ENCODE data around the gene TIMM50.
A peak's percentile ranks its signal among the peaks of the same experiment; 100 is the strongest.
"Not testable (repeated sequence)": the region's sequence is repeated elsewhere in the genome, so short reads cannot be mapped to it uniquely, and the experiment has no call there.

The TIMM50 gene

DNA sequence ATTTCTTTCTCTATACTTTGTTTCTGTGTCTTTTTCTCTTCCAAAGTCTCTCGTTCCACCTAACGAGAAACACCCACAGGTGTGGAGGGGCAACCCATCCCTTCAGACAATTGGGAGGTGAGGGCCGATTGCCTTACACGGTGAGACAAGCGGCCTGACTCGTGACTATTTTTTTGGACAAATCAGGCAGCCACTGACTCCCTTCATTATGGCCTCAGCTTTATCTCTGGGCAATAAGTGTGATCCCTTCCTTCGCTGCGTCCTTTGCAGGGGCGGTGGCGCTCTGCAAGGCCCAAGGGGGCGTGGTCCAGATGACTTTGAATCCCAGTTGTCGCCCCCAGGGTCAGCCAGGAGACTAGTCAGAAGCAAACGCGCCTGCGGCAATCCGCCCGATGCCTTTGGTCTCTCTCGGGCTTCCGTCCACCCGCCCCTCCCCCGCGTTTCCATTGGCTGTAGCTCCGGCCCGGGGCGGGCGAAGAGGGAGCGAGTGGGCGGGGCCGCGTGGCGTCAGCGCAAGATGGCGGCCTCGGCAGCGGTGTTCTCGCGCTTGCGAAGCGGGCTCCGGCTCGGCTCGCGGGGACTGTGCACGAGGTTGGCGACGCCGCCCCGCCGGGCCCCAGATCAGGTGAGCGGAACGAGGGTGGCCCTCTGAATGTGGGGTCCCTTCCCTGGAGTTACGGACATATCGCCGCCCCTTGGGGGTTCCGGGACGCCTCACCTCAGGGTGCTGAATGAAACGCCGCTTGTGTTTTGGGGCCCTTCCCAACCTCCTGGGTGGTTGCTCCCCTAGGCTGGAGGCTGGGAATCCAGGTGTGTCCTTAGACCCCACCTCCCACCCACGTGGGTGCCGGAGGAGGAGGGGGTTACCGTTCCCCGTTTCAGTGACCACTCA lies at the start of gene TIMM50:
Gene TIMM50, plus strand, starts transcription at position 502 of the 892 bp plus-strand sequence. Its CDS starts 16 bp downstream, at position 518.
- DNase-seq = peak; percentile 96

DNA sequence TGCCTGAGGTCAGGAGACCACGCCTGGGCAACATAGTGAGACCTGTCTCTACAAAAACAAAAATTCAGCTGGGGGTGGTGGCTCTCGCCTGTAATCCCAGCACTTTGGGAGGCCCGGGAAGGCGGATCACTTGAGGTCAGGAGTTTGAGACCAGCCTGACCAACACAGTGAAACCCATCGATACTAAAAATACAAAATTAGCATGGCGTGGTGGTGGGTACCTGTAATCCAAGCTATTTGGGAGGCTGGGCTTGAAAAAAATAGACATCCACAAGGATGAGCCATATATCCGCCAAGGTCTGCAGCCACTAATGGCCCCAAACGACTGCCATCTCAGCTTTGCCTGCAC lies 48.0 kb upstream of the TIMM50 start:
- no peak for DNase-seq

DNA sequence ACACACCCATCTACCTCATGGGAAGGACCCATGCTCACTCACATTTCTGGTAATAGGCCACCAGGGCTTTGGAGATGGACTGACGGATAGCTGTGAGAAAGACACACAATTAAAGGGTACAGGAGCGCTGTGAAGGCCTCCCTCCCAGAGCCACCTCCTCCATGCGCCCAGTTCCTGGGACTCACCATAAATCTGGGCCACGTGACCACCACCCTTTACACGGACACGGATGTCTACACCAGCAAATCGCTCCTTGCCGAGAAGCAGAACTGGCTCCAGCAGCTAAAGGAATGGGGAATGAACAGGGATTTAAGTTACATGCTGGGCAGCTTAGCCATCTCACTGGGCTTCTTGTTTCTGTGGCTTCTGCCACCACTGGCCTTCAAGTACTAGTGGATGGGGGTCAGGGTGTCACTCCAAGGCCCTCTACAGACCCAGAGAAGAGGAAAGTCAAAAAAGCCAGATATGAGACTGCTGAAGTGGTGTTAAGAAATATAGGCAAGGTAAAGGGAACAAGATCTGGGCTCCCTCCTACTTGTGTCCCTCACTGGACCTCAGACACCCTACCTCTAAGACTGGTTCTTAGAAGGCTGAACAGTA lies 47.1 kb upstream of the TIMM50 start:
- no peak for DNase-seq

GRCh38 chr19:39434123-39435076 lies 46.2 kb upstream of the TIMM50 start:
- no peak for DNase-seq

DNA sequence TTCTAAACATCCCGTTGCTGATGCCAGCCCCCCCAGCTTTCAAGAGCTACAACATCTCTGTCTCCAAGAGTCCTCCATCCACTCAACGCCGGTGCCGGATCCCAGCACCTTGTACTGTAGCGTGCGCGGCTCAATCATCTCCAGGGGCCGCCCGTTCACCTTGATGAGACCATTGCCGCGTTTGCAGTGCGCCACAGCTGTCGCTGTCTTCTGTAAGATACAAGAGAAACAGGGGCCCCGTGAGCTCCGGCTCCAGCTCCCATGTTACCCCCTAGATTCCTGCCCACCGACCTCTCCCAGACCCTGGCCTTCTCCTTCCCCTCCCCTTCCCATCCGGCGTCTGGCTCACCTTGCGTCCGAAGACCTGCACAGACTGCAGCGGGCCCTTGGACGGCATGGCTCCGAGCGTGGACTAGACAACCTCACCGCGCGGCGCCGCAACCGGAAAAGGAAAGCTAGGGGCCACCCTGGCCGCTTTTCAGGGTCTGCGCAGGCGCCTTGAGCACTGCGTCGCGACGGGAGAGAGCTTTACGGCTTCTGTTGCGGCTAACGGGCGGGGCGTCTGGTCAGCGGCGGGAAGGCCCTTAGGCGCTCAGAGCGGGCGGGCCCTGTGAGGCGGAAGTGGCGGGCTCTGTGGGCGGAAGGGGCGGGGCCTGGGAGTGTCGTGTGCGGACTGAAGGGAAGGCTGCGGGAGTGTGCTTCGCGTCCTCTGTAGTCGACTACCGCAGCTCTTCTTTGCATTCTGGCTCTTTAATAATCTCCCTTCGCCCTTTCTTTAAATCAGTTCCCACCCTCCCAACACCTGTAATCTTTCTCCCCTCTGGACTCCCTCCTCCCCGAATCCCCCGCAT lies 44.9 kb upstream of the TIMM50 start, which contains the start of gene RPS16:
Gene RPS16, minus strand, starts transcription at position 451 of the 851 bp plus-strand sequence. Its CDS starts 54 bp downstream, at position 397.
- peak; percentile 98 for DNase-seq

- DNase-seq = no peak
Observed at GRCh38 chr19:39436350-39436716, 44.3 kb upstream of the TIMM50 start.

DNA sequence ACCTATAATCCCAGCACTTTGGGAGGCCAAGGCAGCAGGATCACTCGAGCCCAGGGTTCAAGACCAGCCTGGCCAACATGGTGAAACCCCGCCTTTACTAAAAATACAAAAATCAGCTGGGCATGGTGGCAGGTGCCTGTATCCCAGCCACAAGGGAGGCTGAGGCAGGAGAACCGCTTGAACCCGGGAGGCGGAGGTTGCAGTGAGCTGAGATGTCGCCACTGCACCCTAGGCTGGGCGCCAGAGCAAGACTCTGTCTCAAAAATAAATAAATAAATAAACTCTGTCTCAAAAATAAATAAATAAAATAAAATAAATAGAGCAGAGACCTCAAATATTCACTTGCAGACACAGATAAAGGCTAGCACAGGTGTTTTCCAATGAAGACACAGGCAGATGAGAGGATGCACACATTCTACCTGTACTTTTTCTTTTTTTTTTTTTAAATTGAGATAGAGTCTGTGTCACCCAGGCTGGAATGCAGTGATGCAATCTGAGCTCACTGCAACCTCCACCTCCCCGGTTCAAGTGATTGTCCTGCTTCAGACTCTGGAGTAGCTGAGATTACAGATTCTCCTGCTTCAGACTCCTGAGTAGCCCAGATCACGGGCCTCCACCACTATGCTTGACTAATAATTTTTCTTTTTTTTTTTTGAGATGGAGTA lies 42.2 kb upstream of the TIMM50 start:
- no peak for DNase-seq

GRCh38 chr19:39444598-39445195 lies 35.9 kb upstream of the TIMM50 start:
- DNase-seq = no peak

DNA sequence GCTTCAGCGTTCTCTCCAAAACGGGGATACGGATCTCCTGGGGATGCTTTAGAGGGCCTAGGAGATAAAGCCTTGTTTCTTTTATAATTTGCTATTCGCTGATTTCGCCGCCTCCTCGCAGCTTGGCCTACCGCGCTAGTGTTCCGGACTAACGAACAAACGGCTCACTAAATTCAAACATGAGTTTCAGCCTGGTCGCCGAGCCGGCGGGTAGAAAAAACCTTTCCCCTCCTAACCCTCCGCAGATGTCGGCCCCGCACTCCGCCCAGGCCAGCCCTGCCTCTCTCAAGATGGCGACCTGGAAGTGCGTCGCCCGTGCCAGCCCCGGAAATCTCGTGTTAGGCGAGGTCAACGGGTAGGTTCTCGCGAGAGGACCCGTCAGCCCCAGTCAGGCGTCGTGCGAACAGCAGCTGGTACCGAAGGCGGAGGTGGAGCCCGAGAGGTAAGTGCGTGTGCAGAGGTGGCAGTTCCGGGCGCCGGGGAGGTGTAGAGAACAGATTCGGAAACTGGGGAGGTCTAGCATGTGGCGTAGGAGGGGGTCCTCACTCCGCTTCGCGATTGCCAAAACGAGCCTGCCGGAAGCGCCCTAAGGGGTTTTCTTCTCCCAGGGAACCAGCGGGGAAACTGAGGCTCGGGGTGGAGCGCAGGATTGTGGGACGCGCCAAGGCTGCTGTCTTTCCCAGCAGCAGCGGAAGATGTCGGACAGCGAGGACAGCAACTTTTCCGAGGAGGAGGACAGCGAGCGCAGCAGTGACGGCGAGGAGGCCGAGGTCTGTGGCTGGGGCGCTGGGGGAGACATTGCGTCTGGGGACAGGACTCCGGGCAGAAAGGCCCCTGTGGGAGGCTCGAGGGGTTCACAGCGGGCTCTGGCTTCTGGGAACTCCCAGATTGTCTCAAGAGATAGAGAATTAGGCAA lies 35.2 kb upstream of the TIMM50 start, which contains the start of gene SUPT5H:
Gene SUPT5H, plus strand, starts transcription at position 387 of the 916 bp plus-strand sequence. Its CDS starts 309 bp downstream, at position 696.
- DNase-seq = peak; percentile 98

GRCh38 chr19:39446365-39447084 lies 34.1 kb upstream of the TIMM50 start:
- no peak for DNase-seq

GRCh38 chr19:39448271-39448670 lies 32.4 kb upstream of the TIMM50 start:
- no peak for DNase-seq

DNA sequence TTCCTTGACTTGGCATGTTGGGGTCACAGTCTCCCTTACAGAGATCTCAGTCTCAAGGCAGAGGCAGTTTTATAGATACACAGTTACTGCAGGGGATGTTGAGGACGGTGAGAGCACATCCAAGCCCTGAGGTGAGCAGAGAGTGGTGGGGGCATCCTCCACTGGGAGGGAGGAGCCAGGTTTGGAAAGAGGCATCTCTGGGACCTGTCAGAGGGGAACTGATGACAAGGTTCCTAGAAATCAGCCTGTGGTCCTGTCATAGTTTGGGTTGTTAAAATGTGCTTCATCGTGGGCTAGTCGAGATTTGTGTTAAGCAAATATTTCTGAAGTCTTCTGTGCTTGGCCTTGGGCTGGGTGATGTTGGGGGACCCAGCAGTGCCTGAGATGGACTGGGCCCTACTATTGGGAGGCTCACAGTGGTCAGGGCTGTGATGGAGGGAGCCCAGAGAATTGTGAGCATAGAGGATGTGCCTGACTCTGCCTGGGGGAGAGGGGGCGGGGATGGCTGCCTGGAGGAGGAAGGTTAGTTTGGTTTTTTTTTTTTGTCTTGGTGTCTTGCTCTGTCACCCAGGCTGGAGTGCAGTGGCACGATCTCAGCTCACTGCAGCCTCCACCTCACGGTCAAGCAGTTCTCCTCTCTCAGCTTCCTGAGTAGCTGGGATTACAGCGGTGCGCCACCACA lies 31.4 kb upstream of the TIMM50 start:
- no peak for DNase-seq

DNA sequence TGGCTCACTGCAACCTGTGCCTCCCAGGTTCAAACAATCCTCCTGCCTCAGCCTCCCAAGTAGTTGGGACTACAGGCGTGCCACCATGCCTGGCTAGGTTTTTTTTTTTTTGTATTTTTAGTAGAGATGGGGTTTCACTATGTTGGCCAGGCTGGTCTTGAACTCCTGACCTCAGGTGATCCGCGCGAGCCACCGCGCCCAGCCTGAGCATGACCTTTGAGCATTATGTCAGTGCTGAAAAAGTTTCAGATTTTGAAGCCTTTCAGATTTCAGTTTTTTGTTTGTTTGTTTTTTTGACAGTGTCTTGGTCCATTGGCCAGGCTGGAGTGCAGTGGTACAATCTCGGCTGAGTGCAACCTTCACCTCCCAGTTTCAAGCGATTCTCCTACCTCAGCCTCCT lies 29.4 kb upstream of the TIMM50 start:
- DNase-seq = not testable (repeated sequence)

DNA sequence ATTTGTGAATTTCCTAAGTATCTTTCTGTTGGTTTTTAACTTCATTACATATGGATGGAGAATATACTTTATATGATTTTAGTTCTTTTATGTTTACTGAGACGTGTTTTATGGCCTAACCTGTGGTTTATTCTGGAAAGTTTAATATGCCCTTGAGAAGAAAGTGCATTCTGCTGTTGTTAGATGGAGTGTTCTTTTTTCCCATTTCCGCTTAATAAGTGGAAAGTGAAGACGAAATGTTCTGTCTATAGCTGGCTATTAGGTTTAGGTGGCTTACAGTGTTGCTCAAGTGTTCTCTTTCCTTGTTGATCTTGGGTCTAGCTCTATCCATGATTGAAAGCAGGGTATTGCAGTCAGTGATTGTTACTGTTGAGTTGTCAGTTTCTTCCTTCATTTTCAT lies 17.2 kb upstream of the TIMM50 start:
- DNase-seq = no peak

GRCh38 chr19:39465956-39466747 lies 14.5 kb upstream of the TIMM50 start:
- DNase-seq = no peak

DNA sequence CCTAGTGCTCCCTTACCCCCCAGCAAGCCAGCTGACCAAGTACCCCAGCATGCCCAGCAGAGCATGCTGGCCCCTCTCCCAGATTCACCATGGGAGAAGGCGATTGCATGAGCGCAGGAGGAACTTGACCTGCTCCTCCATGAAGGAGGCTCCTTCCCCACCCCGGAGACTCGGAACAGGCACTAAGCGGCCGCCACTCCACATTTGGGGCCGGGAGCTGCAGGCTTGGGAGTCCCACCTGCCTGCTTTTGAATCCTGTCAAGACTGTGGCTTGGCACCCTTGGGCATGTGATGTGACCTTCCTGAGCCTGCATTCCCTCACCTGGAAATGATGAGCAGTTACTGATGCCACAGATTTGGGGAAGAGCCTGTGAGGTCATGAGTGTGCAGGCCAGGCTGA lies 12.7 kb upstream of the TIMM50 start:
- DNase-seq = no peak

- no peak for DNase-seq
Observed at GRCh38 chr19:39469036-39469435, 11.6 kb upstream of the TIMM50 start.

- DNase-seq = no peak
Observed at GRCh38 chr19:39469567-39469966, 11.1 kb upstream of the TIMM50 start.
